WTC11 (cell line): ENCODE measurements around the gene PDGFRB.

Experiments used
- MYBL2 ChIP-seq: sonication (generic); formaldehyde crosslinking; IDR thresholded peaks from 2 replicates; pipeline ENCODE4 v1.8.1; 2023; ENCODE audit warnings: mild to moderate bottlenecking, moderate library complexity, missing genetic modification reagents
- NR1H2 ChIP-seq: sonication (generic); formaldehyde crosslinking; IDR thresholded peaks from 2 replicates; pipeline ENCODE4 v1.9.0; 2021; ENCODE audit warnings: mild to moderate bottlenecking, moderate library complexity, missing genetic modification reagents
- RELA ChIP-seq: sonication (generic); formaldehyde crosslinking; IDR thresholded peaks from 2 replicates; pipeline ENCODE4 v1.8.1; 2022; ENCODE audit warnings: missing genetic modification reagents, mild to moderate bottlenecking, borderline replicate concordance
- TF ChIP-seq, protein P1 (sequence below): fragments of 200-600 bp; IDR thresholded peaks from 2 replicates; pipeline ENCODE4 v1.8.0; 2022; ENCODE audit warnings: antibody characterized with exemption
- TF ChIP-seq, protein P2 (sequence below): sonication (generic); formaldehyde crosslinking; IDR thresholded peaks from 2 replicates; pipeline ENCODE4 v1.8.0; 2022; ENCODE audit warnings: mild to moderate bottlenecking, missing genetic modification reagents

DNA sequence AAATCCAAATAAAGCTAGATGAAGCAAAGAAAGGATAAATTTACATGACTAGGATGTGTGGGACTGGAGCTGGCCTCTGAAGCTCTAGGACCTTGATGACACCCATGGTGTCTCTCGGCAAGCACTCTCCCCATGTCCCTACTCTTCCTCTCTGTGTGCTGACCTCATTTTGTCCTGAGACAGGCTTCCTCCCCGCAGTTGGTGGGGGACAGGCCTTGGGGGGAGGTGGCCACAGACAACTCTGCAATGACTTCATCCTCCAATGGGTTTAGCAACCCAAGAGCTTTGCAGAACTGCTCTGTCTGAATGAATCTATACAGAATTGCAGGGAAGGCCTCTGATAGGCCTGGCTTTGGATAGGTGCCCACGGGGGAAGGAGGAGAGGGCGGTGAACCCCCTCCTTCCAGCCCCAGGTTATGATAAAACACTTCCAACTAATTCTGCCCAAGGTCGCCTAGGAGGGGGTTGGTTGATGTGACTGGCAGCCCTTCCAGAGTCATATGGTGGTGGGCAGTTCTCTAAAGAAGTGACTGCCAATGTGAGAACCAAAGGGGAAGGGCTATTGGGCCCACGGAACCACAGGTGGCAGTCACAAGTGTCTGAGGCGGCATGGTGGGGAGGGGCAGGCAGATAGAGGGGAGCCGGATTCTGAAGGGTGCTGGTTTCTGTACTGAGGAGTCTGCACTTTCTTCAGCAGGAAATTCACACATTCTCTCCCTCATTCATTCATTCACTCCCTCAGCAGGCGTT lies 40.3 kb upstream of the PDGFRB start:
- TF ChIP-seq, protein P1, sequence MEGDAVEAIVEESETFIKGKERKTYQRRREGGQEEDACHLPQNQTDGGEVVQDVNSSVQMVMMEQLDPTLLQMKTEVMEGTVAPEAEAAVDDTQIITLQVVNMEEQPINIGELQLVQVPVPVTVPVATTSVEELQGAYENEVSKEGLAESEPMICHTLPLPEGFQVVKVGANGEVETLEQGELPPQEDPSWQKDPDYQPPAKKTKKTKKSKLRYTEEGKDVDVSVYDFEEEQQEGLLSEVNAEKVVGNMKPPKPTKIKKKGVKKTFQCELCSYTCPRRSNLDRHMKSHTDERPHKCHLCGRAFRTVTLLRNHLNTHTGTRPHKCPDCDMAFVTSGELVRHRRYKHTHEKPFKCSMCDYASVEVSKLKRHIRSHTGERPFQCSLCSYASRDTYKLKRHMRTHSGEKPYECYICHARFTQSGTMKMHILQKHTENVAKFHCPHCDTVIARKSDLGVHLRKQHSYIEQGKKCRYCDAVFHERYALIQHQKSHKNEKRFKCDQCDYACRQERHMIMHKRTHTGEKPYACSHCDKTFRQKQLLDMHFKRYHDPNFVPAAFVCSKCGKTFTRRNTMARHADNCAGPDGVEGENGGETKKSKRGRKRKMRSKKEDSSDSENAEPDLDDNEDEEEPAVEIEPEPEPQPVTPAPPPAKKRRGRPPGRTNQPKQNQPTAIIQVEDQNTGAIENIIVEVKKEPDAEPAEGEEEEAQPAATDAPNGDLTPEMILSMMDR: no peak
- TF ChIP-seq, protein P2, sequence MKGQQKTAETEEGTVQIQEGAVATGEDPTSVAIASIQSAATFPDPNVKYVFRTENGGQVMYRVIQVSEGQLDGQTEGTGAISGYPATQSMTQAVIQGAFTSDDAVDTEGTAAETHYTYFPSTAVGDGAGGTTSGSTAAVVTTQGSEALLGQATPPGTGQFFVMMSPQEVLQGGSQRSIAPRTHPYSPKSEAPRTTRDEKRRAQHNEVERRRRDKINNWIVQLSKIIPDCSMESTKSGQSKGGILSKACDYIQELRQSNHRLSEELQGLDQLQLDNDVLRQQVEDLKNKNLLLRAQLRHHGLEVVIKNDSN (CRISPR knock-in tag): no peak
- TF ChIP-seq MYBL2 (no peak), NR1H2 (CRISPR knock-in tag) (no peak), RELA (no peak)
